IPS-NIHi7 (cell line): ENCODE results near the gene KLHL29.

Experiments
- DNase-seq: peaks from one replicate; pipeline ENCODE4 v3.0.0; 2012; ENCODE audit warnings: mixed read lengths; ENCODE audit errors: extremely low spot score

KLHL29 gene

DNA sequence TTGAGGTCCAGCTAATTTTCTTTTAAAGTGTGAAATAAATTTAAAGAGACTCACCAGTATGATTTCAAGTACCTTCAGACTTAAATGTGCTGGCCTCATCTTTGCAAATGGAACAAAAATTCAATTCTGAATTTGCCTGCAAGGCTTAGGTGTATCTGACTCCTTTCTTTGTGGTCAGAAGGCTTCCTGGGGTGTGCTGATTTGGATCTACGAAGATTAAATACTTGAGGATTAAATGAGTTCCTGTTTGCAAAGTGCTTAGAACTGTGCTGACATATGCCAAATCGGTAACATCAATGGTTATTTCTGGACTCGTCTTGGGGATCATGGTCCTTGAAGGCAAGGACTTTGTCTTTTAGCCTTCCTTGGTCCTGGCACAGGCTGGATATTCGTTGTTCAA is 9.7 kb downstream of the KLHL29 start:
- no peak for DNase-seq

GRCh38 chr2:23397478-23397877 is 12.5 kb downstream of the KLHL29 start:
- DNase-seq: no peak

- no peak for DNase-seq
Observed at GRCh38 chr2:23399674-23400261, 14.8 kb downstream of the KLHL29 start.

- no peak for DNase-seq
Observed at GRCh38 chr2:23400703-23401102, 15.7 kb downstream of the KLHL29 start.

GRCh38 chr2:23401427-23402204 is 16.6 kb downstream of the KLHL29 start:
- no peak for DNase-seq

- no peak for DNase-seq
Observed at GRCh38 chr2:23402205-23402740, 17.3 kb downstream of the KLHL29 start.

- DNase-seq: peak; percentile 73
Observed at GRCh38 chr2:23404426-23404825, 19.4 kb downstream of the KLHL29 start.

GRCh38 chr2:23409248-23409647 is 24.3 kb downstream of the KLHL29 start:
- no peak for DNase-seq

DNA sequence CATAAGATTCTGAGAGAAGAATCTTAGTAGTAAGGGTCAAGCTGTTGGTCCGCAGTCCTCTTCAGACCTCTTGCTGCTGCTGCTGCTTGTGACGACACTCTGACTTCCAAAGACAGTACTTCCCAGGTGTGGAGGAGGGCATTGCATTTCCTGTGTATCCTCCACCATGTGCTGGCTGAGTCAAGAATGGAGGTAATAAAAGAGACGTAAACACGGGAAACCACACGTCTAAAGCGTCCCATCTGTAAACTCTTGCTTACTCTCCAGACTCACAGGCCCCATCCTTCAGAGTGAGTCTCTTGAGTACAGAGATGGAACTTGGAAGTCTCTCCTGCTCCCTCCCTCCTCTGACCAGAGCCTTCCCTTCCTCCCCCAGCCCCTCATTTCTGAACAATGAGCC is 25.6 kb downstream of the KLHL29 start:
- DNase-seq: no peak

DNA sequence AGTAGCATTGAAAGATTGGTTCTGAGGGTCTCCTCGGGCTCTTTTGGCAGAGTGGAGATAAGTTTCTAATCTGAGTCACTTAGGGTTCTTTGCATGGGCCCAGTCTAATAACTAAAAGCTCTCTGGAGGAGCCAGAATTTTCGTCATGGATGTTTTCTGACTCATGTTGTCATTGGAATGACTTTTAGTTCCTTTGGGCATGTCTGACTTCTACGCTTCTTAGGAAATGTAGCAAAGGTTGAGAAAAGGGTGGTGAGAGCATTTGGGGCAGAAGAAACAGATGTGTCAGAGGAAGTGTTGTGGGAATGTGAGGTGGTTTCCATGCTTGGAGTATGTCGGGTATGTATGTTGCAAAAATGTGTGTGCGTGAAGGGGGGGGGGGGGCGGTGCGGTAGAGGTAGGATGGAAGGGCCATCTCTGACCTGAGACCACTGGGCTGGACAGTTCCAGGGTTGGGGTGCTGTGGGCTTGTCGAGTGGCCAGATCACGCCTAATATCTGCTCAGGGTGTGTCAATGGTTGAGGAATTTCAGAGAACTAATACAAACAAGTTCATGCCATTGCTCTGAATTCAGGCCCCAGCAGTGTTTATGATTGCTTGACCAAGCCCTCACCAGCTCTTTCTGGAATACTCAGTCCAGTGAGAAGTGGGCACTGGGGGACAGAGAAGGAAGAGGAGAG is 26.9 kb downstream of the KLHL29 start:
- no peak for DNase-seq

GRCh38 chr2:23412556-23413155 is 27.7 kb downstream of the KLHL29 start:
- no peak for DNase-seq

DNA sequence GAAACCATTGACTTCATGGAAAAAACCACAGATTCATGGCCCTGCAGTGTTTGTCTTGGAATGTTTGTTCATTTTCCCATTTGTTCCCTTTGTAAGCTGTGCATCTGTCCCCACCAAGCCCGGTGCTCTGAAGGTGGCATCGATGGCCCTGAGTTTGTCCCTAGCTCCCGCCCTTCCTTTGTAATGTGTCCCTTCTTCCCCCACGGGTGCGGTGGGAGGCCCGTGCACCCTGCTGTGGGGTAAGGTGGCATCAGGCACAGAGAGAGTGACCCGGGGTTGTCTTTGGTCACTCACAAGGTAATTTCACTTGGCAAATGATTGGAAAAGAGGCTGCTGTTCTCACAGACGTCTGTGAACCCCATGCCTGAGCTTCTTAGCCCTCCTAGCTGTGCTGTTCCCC is 28.7 kb downstream of the KLHL29 start:
- DNase-seq: no peak

DNA sequence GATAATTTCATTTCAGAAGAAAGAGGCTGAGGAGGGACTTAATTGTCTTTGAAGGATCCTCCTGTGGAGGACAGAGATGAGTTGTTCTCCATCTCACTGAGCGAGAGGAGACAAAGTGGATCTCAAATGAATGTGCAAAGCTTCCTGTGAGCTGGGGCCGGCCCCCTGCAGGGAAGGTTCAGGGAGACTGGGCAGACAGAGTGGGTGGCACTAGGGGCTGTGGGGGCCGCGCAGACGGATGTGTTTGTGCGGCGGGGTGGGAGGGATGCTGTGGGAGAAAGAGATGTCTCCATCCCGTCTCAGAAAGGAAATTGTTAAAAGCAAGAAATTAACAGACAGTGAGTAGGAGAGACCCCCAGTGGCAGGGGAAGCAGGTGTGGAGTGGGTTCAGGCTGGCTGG is 29.1 kb downstream of the KLHL29 start:
- no peak for DNase-seq

DNA sequence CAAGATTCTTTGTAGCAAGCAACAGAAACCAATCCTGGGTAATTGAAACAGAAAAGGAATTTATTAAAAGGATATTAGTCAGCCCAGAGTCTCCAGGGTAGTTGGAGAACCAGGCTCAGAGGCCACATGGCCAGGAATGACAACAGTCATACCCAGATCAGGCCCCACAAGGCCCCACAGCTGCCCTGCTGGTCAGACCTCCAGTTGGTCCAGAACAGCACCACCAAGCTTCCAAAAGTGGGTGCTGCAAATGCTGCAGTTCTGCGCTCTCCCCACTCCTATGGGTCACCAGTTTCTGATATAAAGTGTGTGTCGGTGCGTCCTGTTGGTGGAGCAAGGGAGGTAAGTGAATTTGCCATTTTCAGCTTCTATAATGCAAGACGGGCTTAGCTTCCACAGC is 29.9 kb downstream of the KLHL29 start:
- peak; percentile 68 for DNase-seq

DNA sequence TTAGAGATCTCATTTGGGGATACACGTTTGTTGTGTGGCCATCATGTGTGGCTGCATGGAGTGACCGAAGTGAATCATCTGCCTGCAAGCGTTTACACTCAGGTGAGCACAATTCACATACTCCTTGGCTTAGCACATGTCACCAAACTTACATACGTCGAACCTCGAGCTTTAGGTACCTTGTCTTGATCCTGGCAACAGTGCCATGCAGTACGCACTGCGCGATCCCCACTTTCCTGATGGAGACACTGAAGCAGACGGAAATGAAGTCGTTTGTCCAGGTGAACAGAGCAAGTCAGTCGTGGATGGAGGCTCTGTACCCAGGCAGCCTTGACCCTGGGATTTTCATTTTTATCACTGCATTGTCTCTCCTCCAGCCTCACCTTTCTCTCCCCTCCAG is 32.3 kb downstream of the KLHL29 start:
- DNase-seq: no peak

DNA sequence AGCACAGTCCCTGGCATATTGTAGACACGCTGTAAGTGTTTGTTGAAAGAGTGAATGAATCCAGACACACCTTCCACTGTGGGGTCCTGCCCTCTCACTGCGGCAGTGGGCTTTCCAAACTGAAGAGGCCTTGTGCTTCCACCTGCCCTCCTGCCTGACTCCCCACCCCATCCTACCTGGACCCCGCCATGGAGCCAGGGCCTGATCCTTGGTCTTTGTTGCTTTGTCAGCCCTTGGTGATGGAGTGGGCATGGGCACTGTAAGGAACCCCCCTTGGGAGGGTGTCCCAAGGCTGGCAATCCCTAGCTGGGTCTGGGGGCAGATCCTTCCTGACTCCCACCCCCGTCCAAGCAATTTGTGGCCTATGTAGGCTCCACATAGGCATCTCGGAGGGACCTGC is 33.1 kb downstream of the KLHL29 start:
- no peak for DNase-seq

GRCh38 chr2:23418461-23418911 is 33.5 kb downstream of the KLHL29 start:
- no peak for DNase-seq

- no peak for DNase-seq
Observed at GRCh38 chr2:23419171-23420090, 34.5 kb downstream of the KLHL29 start.

- DNase-seq: no peak
Observed at GRCh38 chr2:23420091-23420839, 35.3 kb downstream of the KLHL29 start.

DNA sequence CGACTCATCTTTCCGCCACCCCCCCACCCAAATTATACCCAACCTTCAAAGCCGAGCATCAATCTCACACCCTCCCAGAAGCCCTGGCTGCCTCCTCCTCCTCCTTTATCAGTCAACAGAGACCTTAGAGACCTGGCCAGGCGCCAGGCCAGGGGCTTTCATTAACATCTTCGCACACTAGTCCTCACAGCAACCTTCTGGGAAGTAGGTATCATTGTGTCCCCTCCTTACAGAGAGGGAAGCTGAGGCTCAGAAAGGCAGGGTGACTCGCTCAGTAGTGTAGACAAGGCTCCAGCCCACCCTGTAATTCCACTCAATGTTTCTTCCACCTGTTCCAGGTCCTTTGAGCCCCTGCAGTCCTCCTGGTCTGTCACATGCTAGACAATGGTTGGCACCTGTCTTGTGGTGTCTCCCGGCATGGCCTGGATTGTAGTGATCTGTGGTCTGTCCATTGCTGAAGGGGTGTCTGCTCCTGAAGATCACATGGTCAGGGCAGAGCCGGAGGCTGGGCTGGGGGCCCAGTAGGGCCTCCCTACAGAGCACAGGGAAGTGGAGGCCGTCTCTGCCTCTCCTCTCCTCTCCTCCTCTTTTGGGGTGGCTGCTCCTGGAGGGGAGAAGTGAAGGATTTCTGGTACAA is 36.0 kb downstream of the KLHL29 start:
- no peak for DNase-seq
